ENCODE results near the gene NPEPPS. TPM values are rescaled to one million over a fixed set of nuclear protein-coding genes. Genes with fewer than 3 reads are reported as not detected.

Gene NPEPPS
- total RNA-seq, 2 donors from 2014 or later = 125 to 170 TPM

DNA sequence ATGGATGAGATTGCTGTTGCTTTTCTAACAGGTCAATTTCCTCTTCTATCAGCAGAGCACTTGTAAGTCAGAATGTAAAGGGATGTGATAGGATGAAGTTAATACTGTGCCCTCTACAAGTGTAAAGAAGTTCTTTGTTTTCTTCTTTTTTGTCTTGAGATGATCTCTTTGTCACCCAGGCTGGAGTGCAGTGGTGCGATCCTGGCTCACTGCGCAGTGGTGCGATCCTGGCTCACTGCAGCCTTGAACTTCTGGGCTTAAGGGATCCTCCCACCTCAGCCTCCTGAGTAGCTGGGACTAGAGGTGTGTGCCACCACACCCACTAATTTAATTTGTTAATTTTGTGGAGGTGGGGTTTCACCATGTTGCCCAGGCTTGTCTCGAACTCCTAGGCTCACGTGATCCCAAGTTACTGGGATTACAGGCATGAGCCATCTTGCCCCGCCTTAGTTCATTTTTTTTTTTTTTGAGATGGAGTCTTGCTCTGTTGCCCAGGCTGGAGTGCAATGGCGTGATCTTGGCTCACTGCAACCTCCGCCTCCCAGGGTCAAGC is 97.2 kb downstream of the NPEPPS start:
- Mint-ChIP-seq H3K27ac (no peak overlapping the region), H3K4me1 (ENCODE audit: low read depth in 2 of 2) (no peaks in the 10 kb centered on the region), H3K4me3 (no peak overlapping the region), H3K36me3 (no peaks in the 10 kb centered on the region), H3K9me3 (no peaks in the 10 kb centered on the region), H3K27me3 (no peaks in the 10 kb centered on the region)
- DNase-seq (ENCODE audit: low spot score) (no peak), ATAC-seq (no peak)

- H3K27ac Mint-ChIP-seq = peak overlapping the region in 1 of 2 donors; percentile 15
- DNase-seq (ENCODE audit: low spot score) (no peak), ATAC-seq (no peak)
- no peaks in the 10 kb centered on the region for H3K27me3 Mint-ChIP-seq
- H3K4me3 Mint-ChIP-seq = no peak overlapping the region
- H3K4me1 Mint-ChIP-seq (ENCODE audit: low read depth in 2 of 2) = peaks cover 5% of the 10 kb centered on the region in 2 donors
- H3K36me3 Mint-ChIP-seq = no peaks in the 10 kb centered on the region
- no peaks in the 10 kb centered on the region for H3K9me3 Mint-ChIP-seq
Measured at GRCh38 chr17:47629826-47630225, 98.9 kb downstream of the NPEPPS start.

GRCh38 chr17:47630614-47631013 is 99.7 kb downstream of the NPEPPS start:
- Mint-ChIP-seq H3K27ac (no peak overlapping the region), H3K4me3 (no peak overlapping the region)
- ATAC-seq = no peak

DNA sequence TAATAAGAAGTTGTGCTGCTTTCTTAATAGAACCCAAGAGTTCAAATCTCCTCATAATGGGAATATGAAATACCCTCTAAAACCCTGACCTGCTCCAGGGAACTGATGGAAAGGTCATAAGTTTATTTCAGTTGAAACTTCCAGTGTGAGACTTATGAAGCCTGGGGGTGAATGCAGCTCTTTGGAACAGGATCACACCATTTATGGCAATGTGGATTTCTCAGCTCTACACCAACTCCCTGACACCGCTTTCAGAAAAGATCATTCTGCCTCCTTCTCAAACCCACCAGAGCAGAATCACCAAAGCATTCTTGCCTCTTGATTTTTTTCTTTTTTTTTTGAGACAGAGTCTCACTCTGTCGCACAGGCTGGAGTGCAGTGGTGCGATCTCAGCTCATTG is 102.1 kb downstream of the NPEPPS start:
- Mint-ChIP-seq H3K36me3 (no peaks in the 10 kb centered on the region), H3K27ac (peak overlapping the region in 1 of 2 donors; percentile 87), H3K4me1 (ENCODE audit: low read depth in 2 of 2) (peaks cover 16 to 24% of the 10 kb centered on the region in 2 donors), H3K9me3 (no peaks in the 10 kb centered on the region), H3K27me3 (no peaks in the 10 kb centered on the region), H3K4me3 (no peak overlapping the region)
- DNase-seq (ENCODE audit: low spot score) (no peak), ATAC-seq (no peak)

More at GRCh38 chr17:47630614-47631013, 99.7 kb downstream of the NPEPPS start:
- Mint-ChIP-seq H3K27me3 (no peaks in the 10 kb centered on the region), H3K4me1 (ENCODE audit: low read depth in 2 of 2) (peaks cover 5 to 11% of the 10 kb centered on the region in 2 donors), H3K9me3 (no peaks in the 10 kb centered on the region), H3K36me3 (no peaks in the 10 kb centered on the region)
- no peak for DNase-seq (ENCODE audit: low spot score)

- ATAC-seq (peak; percentile 35 to 37), DNase-seq (ENCODE audit: low spot score) (no peak)
- H3K27ac Mint-ChIP-seq = peak overlapping the region; percentile 72 to 87
- no peaks in the 10 kb centered on the region for H3K36me3 Mint-ChIP-seq
- no peak overlapping the region for H3K4me3 Mint-ChIP-seq
- no peaks in the 10 kb centered on the region for H3K9me3 Mint-ChIP-seq
- peaks cover 16 to 24% of the 10 kb centered on the region in 2 donors for H3K4me1 Mint-ChIP-seq (ENCODE audit: low read depth in 2 of 2)
- no peaks in the 10 kb centered on the region for H3K27me3 Mint-ChIP-seq
Measured at GRCh38 chr17:47633996-47634395, 103.1 kb downstream of the NPEPPS start.

GRCh38 chr17:47634870-47635269 is 104.0 kb downstream of the NPEPPS start:
- Mint-ChIP-seq H3K27ac (peak overlapping the region; percentile 72 to 87), H3K4me3 (peak overlapping the region; percentile 16), H3K4me1 (ENCODE audit: low read depth in 2 of 2) (peaks cover 16 to 24% of the 10 kb centered on the region in 2 donors), H3K36me3 (no peaks in the 10 kb centered on the region), H3K27me3 (no peaks in the 10 kb centered on the region), H3K9me3 (no peaks in the 10 kb centered on the region)
- ATAC-seq = peak; percentile 94 to 95
- peak; percentile 66 for DNase-seq (ENCODE audit: low spot score)

GRCh38 chr17:47635734-47636133 is 104.8 kb downstream of the NPEPPS start:
- ATAC-seq (no peak), DNase-seq (ENCODE audit: low spot score) (no peak)
- H3K27ac Mint-ChIP-seq = peak overlapping the region; percentile 72 to 94
- no peaks in the 10 kb centered on the region for H3K9me3 Mint-ChIP-seq
- no peak overlapping the region for H3K4me3 Mint-ChIP-seq
- H3K4me1 Mint-ChIP-seq (ENCODE audit: low read depth in 2 of 2) = peaks cover 16 to 24% of the 10 kb centered on the region in 2 donors
- H3K36me3 Mint-ChIP-seq = no peaks in the 10 kb centered on the region
- no peaks in the 10 kb centered on the region for H3K27me3 Mint-ChIP-seq

DNA sequence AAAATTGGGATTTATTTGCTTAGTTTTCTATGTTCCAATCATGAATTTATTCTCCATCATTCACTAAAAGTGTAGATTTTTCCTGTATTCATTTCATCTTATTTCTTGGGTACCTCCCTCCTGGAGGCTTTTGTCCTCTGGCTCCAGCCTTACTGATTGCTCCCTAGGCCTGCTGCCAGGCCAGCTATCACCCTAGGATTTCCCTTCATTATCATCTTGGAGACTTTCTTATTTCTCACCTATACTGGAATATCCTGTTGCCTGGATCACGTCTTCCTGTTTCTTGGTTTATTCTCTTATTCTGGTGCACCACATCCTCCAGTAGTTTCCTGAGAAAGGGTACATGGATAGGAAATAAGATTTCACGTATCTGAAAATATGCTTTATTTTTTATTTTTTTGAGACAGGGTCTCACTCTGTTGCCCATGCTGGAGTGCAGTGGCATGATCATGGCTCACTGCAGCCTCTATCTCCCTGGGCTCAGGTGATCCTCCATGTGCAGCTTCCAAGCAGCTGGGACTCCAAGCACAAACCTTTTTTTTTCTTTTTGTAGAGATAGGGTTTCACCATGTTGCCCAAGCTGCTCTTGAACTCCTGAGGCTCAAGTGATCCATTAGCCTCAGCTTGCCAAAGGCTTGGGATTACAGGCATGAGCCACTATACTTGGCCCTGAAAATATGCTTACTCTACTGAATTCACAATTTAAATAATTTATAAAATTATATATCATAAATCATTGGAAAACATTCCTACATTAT is 105.5 kb downstream of the NPEPPS start:
- DNase-seq (ENCODE audit: low spot score) (no peak), ATAC-seq (no peak)
- H3K27ac Mint-ChIP-seq = peak overlapping the region; percentile 64 to 94
- H3K4me1 Mint-ChIP-seq (ENCODE audit: low read depth in 2 of 2) = peaks cover 16 to 26% of the 10 kb centered on the region in 2 donors
- H3K4me3 Mint-ChIP-seq = peak overlapping the region; percentile 60
- H3K27me3 Mint-ChIP-seq = no peaks in the 10 kb centered on the region
- no peaks in the 10 kb centered on the region for H3K36me3 Mint-ChIP-seq
- H3K9me3 Mint-ChIP-seq = no peaks in the 10 kb centered on the region

DNA sequence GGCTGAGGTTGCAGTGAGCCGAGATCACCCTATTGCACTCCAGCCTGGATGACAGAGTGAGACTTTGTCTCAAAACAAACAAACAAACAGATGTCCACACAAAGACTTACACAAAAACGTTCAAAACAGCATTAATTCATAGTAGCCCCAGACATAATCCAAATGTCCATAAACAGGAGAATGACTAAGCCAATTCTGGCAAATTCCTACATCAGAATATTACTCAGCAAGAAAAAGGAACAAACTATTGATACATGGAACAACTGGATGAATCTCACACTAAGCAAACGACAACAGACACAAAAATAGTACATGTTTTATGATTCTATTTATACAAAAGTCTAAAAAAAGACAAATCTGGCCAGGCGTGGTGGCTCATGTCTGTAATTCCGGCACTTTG is 108.0 kb downstream of the NPEPPS start:
- DNase-seq (ENCODE audit: low spot score) (no peak), ATAC-seq (no peak)
- Mint-ChIP-seq H3K36me3 (no peaks in the 10 kb centered on the region), H3K27me3 (no peaks in the 10 kb centered on the region), H3K4me1 (ENCODE audit: low read depth in 2 of 2) (peaks cover 15 to 25% of the 10 kb centered on the region in 2 donors), H3K27ac (peak overlapping the region in 1 of 2 donors; percentile 67), H3K9me3 (no peaks in the 10 kb centered on the region), H3K4me3 (no peak overlapping the region)

DNA sequence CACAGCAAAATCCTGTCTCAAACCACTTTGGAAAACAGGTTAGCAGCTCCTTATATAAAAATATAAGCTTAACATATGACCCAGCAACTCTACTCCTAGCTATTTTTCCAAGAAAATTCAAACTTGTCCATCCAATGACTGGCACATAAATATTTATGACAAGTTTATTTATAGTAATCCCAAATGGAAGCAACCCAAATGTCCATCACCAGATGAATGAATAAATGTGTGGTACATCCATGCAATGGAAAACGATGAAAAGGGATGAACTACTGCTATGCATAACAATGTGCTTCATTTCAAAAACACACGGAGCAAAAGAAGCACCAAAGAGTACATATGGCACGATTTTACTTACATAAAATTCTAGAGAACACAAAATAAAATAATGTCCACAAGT is 109.2 kb downstream of the NPEPPS start:
- H3K27ac Mint-ChIP-seq = no peak overlapping the region
- H3K4me3 Mint-ChIP-seq = no peak overlapping the region
- H3K4me1 Mint-ChIP-seq (ENCODE audit: low read depth in 2 of 2) = peaks cover 11 to 23% of the 10 kb centered on the region in 2 donors
- DNase-seq (ENCODE audit: low spot score) (no peak), ATAC-seq (no peak)
- no peaks in the 10 kb centered on the region for H3K27me3 Mint-ChIP-seq
- H3K9me3 Mint-ChIP-seq = no peaks in the 10 kb centered on the region
- no peaks in the 10 kb centered on the region for H3K36me3 Mint-ChIP-seq

- peaks cover 9 to 18% of the 10 kb centered on the region in 2 donors for H3K4me1 Mint-ChIP-seq (ENCODE audit: low read depth in 2 of 2)
- no peaks in the 10 kb centered on the region for H3K36me3 Mint-ChIP-seq
- peak overlapping the region in 1 of 2 donors; percentile 65 for H3K27ac Mint-ChIP-seq
- ATAC-seq = no peak
- H3K9me3 Mint-ChIP-seq = no peaks in the 10 kb centered on the region
- no peak for DNase-seq (ENCODE audit: low spot score)
- H3K27me3 Mint-ChIP-seq = no peaks in the 10 kb centered on the region
- H3K4me3 Mint-ChIP-seq = no peak overlapping the region
Measured at GRCh38 chr17:47641202-47641601, 110.3 kb downstream of the NPEPPS start.

DNA sequence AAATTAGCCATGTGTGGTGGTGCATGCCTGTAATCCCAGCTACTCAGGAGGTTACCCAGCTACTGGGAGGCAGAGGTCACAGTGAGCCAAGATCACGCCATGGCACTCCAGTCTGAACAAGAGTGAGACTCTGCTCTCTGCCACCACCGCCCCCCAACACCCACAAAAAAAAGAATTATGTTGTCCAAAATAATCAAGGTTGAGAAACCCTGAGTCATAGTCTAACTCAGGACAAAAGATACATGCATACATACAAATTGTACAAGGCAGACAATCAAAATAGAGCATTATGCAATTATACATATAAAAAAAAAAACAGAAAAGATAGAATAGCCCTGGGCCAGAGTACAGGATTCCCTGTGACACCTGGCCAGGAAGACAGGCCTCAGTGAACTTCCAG is 112.2 kb downstream of the NPEPPS start:
- Mint-ChIP-seq H3K4me3 (no peak overlapping the region), H3K4me1 (ENCODE audit: low read depth in 2 of 2) (peaks cover 4 to 14% of the 10 kb centered on the region in 2 donors), H3K9me3 (no peaks in the 10 kb centered on the region), H3K27ac (no peak overlapping the region), H3K27me3 (no peaks in the 10 kb centered on the region), H3K36me3 (no peaks in the 10 kb centered on the region)
- ATAC-seq (no peak), DNase-seq (ENCODE audit: low spot score) (no peak)

- H3K4me1 Mint-ChIP-seq (ENCODE audit: low read depth in 2 of 2) = peaks cover 13 to 22% of the 10 kb centered on the region in 2 donors
- ATAC-seq (no peak), DNase-seq (ENCODE audit: low spot score) (no peak)
- no peaks in the 10 kb centered on the region for H3K36me3 Mint-ChIP-seq
- no peak overlapping the region for H3K4me3 Mint-ChIP-seq
- H3K27me3 Mint-ChIP-seq = no peaks in the 10 kb centered on the region
- H3K27ac Mint-ChIP-seq = no peak overlapping the region
- H3K9me3 Mint-ChIP-seq = no peaks in the 10 kb centered on the region
Measured at GRCh38 chr17:47644324-47644723, 113.4 kb downstream of the NPEPPS start.

GRCh38 chr17:47649153-47649971 is 118.5 kb downstream of the NPEPPS start, which contains the start of gene KPNB1:
TSS of gene KPNB1 (plus strand) at chr17:47649919. CDS start at chr17:47650245, 326 bp downstream.
- Mint-ChIP-seq H3K27ac (peak within 1 kb of the TSS; percentile 97), H3K9me3 (no peaks in the 10 kb centered on the region), H3K36me3 (peaks cover 33% of the 10 kb centered on the region), H3K4me3 (peak within 1 kb of the TSS; percentile 98), H3K4me1 (ENCODE audit: low read depth in 2 of 2) (peaks cover 41 to 46% of the 10 kb centered on the region in 2 donors), H3K27me3 (no peaks in the 10 kb centered on the region)
- peak; percentile 90 to 93 for ATAC-seq
- peak; percentile 100 for DNase-seq (ENCODE audit: low spot score)

All from natural killer cell treated with Interleukin-12 subunit alpha and Interleukin-12 subunit beta and Interleukin-15 and Interleukin-18, amount 100 ng/mL, for 72 hours (primary cell).